Measurements from ENCODE around the gene SLC43A2. TPM values are rescaled to one million over a fixed set of nuclear protein-coding genes. Genes with fewer than 3 reads are reported as not detected.
"Not testable (repeated sequence)": the region's sequence is repeated elsewhere in the genome, so short reads cannot be mapped to it uniquely, and the experiment has no call there.

SLC43A2 gene
- 2.5 TPM for polyA plus RNA-seq (2013, experiment 1 of 2; ENCODE audit: insufficient read length)
- 1.8 TPM for polyA plus RNA-seq (2013, experiment 2 of 2; ENCODE audit: insufficient read length)

DNA sequence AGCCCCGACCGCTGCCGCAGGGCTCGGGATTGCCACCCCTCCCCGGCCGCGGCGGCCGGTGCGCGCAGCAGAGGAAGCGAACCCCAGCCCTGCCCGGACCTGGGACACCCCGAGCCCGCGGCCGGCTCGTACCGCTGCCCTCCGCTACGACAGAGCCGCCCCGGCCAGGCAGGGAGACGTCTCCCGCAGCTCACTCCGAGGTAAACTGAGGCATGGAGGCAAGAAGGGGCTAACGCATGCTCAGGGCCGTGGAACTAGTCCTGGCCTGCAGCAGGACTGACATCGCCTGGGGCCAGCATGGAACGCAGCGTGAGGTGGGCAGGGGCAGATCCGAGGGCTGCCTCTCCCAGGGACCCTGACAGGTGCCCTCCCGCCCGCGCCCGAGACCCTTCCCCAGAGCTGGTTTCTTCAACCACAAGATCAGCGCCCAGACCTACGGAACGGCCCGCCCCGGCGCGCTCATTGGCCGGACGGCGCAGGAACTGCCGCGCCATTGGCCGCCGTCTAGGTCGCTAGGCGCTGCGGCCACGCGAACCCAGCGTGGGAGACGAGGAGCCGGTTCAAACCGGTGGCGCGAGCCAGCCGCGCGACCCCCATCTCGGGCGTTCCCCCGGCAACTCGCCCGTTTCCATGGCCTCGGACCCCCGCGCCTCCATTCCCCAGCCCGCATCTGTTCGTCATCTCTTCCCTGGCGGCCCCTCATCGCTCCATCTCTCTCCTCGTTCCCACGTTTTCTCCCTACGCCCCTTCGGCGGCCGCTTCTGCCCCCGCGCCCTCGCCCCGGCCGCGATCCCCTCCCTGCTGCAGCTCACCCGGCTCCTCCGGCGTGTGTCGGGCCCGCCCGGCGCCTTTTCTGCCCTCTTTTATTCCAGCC lies at the start of gene SLC43A2:
SLC43A2 (minus strand) TSS at position 853 of the 874 bp plus-strand sequence. CDS start 960 bp downstream, outside the sequence.
- peak; percentile 72 for DNase-seq

DNA sequence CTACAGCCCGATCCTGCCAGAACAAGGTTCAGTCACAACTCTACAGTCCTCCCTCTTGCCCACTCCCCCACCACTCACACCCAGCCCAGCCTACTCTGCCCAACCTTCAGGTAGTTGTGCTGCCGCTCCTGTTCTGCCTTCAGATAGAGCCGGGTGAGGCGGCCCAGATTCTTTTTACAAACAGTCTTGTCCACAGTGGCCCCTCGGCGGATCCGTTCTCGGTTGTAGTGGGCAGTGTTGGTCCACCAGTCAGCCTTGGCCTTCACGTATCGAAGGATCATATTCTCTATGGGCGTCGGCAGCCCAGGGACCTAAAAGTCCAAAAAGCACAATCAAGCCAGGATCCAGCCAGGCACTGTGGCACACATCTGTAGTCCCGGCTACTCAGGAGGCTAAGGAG lies 47.8 kb upstream of the SLC43A2 start:
- no peak for DNase-seq

DNA sequence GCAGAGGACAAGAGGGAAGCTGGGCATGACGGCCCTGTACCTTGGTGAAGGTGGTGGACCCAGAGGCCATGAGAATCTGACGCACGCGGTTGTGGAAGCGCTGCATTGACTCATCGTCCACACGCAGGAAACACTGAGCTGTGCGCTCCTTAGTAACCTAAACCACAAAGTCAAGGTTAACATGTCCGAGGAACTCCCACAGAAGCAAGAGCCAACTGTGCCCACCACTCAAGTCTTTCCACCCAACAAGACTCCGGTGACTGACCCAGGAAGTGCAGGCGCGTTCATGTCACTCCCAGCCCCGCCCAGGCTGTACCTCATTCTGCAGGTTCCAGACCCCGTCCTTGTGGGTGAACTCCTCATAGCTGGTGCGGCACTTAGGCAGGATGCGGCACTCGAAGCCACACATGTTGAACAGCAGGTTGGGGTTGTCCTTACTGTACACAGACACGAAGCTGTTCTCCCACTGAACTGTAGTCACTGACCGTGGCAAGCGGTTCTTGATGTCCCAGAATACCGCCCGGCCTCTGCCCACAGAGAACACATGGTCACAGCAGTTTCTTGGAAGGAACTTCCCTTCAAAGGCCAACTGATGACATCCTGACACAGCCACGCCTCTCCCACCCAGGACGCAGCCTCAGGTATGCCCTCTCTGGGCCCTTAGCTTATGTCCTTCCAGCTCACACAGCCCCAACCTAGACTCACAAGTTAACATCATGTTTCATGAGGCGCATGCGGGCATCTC lies 44.6 kb upstream of the SLC43A2 start:
- DNase-seq: no peak

DNA sequence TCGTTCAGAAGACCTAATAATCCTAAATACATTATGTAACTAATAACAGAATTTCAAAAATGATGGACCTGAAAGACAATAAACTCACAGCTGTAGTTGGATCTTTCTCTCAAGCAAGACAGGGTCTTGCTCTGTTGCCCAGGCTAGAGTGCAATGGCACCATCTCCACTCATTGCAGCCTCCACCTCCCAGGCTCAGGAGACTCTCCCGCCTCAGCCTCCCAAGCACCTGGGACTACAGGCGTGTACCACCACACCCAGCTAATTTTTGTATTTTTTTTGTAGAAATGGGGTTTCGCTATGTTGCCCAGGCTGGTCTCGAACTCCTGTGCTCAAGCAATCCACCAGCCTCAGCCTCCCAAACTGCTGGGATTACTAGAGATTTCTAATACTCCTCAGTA lies 35.3 kb upstream of the SLC43A2 start:
- DNase-seq: not testable (repeated sequence)

DNA sequence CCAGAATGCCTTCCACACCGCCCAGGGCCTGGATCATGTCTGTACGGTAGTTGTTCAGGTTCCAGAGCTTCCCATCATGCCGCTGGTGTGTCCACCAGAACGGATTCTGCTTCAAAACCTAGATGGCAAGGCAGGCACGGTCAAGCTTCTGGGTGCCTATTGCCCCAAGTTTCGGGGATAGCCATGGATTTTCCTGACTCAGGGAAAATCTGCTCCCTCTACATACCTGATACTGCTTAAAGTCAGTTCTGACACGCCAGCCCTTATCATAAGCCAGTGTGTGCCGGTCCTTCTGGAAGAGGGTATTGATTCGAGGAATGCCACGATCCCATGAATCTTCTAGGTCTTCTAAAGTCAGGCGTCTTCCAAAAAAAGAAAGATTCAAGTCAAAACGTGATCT lies 32.4 kb upstream of the SLC43A2 start:
- no peak for DNase-seq

DNA sequence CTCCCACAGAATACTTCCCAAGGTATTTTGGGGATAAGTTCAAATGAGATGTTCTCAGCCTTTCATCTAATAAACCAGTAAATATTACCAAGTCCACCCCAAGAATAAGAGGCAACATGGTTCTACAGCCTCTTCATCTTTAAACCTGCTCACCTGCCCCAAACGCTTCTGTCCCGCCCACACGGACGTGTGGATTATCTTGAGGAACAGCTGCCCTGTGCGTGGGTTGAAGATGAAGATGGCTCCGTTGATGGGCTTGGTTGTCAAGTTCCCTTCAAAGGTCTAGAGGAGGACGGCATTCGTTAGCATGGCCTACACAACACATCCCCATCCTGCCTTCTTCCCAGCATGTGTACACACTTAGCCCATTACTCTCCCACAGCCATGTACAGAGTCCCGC lies 29.5 kb upstream of the SLC43A2 start:
- DNase-seq: no peak

DNA sequence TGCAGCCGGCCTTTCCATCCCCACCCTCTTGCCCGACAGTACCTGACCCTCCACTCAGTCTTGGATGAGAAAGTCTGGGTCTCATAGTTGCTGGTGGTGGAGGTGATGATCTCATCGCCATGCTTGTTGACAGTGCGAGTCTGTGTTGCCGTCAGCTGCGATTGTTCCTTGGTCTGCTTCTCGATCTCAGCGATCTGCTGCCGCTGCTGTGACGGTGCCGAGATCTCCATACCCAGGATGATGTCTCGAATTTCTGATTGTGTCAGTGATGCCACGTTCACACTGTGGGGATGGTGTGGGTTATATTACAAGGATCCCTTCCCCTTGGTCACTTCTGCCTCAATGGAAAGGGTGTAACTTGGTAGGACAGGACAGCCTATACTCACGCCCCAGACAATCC lies 25.1 kb upstream of the SLC43A2 start:
- no peak for DNase-seq

DNA sequence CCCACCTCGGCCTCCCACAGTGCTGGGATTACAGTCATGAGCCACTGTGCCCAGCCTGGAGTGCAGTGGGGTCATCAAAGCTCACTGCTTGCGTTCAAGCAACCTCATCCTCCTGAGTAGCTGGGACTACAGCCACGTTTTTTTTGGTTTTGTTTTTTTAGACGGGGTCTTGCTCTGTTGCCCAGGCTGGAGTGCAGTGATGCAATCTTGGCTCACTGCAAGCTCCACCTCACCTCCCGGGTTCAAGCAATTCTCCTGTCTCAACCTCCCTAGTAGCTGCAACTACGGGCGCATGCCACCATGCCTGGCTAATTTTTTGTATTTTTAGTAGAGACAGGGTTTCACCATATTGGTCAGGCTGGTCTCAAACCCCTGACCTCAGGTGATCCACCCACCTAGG lies 24.2 kb upstream of the SLC43A2 start:
- DNase-seq: not testable (repeated sequence)

DNA sequence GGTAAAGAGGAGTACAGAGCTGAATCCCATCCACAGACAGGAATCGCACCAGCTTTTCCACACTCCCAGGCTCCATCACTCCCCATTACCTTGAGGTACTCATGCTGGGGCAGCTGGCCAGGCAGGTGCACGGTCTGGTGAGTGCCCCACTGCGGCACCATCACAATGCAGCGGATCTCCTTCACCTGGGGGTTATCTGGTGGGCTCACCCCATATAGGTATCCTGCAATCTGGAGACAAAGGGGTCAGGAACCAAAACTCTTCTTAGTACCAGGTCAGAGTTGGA lies 22.9 kb upstream of the SLC43A2 start:
- no peak for DNase-seq

DNA sequence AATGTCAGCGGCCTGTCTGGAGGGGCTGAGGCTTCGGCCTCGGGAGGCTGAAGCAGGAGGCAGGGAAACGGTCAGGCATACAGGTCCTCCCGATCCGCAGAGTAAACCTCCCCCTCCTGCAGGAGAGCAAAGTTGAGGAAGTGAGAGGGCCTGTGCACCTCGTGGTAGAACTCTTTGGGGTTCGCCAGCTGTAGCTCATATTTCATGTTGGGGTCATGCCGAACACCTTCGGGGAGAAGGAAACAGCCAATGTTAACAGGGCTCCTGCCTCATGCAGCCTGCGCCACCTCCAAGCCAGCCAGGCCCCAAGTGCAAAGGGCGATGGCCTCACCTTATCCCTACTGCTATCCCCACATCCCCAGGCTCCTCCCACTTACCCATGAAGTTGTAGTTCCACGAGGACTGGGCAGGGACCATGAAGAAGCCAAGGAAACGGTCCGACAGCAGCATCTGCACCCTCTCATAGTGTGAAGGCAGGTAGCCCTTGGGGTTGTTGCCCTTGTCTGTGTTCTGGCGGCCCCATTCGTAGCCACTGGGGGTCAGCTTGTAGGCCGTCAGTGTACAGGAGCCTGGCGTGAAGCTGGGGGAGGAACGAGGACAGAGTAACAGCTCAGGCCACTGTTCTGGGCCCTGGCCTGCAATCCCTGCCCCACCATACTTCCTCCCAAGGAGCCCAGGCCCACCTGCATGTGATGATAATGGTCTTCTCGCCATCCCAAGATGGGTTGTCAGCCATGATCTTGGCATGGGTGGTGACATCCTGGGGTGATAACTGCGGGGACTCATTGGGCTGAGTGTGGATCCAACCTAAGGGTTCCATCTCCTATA lies 22.3 kb upstream of the SLC43A2 start:
- DNase-seq: no peak

DNA sequence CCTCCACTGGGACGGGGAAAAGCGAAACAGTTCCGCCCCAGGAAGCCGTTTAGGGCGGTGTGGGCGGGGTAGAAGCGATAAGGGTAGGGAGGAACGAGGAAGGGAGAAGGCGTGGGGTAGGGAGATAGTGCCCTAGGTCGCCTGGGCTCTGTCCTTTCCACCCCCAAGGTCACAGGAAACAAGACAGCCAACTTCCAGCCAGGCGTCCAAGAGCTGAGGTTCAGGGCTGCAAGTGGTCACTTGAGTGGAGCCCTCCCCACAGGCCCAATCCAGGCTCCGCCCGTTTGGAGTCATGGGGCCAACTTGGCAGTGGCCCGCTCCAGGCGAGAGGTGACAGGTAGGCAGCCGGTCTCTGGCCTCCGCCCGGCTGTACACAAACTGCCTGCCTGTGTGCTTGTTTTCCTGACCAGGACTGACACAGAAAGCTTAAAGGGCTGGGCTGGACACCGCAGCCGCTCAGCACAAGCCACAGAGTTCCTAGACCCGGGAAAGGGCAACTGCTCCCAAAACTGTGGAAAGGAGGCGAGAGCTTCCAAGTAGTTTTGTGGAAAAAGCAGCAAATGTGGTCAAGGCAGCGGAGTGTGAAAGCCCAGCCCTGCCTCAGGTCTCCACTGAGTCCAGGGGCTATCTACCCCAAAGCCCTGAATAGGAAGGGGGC lies 21.3 kb upstream of the SLC43A2 start, which contains the start of gene RILP:
RILP (minus strand) TSS at position 23 of the 658 bp plus-strand sequence. CDS start 62 bp downstream, outside the sequence.
- DNase-seq: no peak

DNA sequence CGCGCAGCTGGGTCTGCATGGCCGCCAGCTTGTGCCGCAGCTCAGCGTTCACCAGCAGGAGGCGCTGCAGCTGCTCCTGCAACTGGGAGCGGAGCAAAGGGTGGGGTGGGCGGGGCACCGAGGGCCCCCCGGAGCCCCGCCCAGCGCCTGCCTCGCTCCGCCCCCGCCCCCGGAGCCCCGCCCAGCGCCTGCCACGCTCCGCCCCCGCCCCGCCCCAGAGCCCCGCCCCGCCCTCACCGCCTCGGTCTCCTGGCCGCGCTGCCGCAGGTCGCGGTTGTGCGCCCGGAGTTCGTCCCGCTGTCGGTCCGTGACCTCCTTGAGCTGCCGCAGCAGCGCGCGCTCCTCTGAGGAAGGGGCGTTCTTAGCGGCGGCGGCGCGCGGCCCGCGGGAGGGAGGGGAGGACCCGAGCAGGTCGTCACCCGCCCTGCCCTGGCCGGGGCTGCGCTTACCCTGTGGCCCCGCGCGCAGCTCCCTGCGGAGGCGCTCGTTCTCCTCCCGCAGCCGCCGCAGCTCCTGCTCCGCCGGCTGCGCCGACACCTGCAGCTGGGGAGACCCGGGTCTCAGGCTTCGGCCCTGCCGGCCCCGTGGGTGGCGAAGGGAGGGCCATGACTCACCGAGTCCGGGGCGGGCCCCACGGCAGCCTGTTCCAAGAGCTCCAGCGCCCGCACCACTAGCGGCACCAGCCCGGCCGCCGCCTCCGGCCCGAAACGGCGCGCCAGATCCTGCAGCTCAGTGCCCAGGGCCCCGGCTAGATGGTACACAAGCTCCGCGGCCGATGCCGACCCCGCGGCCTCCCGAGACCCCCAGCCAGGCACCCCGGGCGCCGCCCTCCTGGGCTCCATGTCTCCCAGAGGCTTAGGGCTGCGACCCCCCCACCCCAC lies 20.6 kb upstream of the SLC43A2 start:
- peak; percentile 89 for DNase-seq

DNA sequence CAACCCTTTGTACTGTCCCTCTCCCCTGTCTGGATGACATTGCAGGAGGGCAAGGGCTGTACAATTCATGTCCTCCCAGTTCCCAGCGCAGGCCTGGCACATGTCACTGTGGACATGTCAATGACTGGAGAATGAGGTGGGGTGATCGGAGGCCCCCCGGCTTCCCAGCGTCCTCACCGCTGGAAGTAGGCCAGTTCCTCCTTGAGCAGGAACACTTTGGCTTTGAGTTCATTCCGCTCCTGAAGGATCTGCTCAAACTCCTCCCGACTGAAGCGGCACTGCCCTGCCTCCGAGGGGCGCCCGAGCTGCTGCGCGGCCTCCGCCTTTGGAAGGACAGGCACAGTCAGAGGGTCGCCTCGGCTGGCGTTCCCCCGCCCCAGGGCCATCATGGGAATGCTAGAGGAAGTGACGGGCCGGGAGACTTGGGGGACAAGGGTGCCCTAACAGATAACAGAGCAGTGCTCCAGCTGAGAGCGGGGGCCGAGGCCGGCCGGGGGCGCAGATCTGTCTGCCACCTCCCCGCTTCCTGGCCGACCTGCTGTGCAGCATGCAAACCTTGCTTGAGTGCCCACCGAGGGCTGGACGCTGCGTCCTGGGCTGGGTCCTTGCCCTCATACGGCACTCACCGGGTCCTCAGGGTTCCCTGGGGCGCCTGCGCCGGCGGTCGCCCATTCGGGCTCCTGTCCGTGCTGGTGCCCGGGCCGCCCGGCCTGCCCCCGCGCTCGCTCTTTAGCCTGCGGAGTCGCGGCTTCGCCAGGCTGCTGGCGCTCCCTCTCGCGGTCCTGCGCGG lies 19.7 kb upstream of the SLC43A2 start:
- peak; percentile 24 for DNase-seq

DNA sequence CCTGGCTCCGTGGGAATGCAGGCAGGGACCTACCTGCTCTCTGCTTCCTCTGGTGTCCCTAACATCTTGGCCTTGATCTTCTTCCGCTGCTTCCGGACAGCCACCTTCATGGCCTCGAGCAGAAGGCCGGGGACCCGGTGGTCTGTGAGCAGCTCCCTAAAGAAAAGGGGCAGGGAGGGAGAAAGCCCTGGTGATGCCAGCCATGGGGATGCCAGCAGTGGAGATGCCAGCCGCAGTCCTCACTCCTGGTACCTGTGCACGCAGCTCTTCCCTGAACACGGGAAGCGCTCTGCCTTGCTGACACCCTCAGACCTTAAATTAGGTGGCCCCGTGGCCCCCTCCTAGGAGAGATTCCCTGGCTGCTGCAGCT lies 19.2 kb upstream of the SLC43A2 start:
- no peak for DNase-seq

DNA sequence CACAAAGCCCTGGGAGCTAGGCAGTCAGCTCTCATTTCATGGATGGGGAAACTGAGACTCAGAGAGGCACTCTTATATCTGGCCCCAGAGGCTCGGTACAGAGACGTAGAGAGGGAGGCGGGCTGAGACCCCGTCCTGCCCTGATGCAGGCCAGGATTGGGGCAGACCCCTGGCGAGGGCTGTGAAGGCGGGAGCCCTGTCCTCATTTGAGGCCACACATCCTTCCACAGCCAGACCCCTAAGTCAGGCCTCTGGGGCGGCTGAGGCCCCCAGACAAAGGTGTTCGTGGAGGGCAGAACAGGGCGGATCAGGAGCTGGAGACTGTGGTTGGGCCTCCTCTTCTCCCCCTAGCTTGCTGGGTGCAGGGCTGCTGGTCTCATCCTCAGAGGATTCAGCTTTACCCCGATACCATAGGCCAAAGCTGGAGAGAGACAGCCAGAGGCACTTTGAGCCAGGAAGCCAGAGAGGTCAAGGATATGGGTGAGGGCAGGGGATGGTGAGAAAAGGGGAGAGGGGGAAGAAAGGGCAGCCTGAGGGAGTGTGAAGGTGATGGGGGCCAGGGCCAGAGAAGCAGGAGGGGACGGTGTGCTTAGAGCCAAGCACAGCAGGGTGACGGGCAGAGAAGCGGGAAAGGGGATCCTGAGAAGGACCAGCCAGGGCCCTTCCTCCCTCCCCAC lies 17.7 kb upstream of the SLC43A2 start:
- no peak for DNase-seq

DNA sequence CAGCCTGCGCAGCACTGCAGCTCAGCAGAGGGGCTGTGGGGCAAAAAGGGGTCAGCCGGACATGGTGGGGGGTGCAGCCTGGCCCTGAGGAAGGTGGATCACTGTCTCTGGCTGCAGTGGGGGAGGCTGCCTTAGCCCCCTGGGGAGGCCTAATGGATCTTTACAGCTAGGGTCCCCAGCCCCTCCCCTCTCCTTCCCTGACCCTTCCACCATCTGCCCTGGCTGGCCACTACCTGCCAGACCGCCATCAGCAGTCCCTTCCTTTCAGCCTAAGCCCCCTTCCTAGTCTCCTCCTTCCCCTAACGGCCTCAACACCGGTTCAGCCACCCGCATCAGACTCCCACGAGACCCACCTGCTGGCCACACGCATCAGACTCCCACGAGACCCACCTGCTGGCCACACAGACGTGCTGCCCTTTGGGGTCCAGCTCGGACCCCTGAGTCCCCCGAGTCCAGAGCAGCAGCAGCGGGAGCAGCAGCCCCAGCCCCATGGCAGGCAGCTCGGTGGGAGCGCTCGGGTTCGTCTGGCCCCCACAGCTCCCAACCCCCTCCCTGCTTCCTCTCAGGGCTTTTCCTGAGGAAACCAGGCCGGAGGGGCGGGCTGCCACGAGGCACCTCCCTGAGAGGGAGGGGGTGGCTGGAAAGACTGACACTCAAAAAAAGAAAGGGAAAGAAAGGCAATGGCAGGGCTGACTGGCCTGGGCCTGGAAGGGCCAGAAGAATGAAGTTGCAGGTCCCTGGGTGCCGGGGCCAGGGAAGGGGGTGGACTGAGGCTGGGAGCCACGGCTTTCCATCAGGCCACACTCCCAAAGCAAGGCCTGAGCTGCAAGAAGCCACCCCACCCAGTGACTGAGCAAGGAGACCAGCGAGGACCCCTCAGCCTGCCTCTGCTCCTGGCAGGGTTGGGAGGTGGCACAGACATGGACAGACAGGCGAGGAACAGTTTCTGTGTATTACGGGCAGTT lies 16.9 kb upstream of the SLC43A2 start, which contains the start of gene SCARF1:
SCARF1 (minus strand) TSS at position 526 of the 965 bp plus-strand sequence; CDS start at position 491, 35 bp downstream.
- no peak for DNase-seq

DNA sequence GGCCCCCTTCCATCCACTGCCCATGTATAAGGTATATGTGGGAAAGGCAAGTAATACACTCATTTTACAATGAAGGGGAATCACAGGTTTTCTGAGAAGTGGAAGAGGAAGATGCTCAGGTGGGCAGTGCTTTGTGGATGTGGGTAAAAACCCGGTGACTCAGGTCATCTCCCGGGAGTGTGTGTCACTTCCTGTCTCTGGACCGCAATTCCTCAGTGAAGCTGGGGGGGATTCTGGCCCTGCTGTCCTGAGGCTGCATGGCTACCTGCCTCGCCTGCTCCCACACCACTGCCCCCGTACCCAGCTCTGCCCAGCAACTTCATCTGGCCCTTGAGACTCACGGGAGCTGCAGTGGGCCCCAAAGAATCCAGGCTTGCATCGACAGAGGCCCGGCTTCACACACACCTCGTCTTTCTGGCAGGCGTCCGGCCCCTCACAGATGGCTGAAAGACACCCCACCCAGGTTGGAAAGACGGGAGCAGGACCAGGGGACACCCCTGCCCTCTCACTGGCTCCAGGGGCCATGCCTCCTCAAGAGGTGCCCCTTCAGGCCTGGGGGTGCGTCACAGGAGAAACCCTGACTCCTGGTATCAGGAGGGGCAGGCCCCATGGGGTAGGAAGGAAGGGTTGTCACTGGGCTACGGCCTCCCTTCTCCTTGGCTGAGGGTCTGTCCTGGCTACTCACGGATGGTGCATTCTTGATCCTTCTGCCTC lies 16.0 kb upstream of the SLC43A2 start:
- DNase-seq: peak; percentile 60

All from fibroblast of skin of back (primary cell).